Heart right ventricle (tissue), 16 donors: ENCODE results near the gene COASY. TPM values are rescaled to one million over a fixed set of nuclear protein-coding genes. Genes with fewer than 3 reads are reported as not detected.
A peak's percentile ranks its signal among the peaks of the same experiment; 100 is the strongest.

Experiments used
- ATAC-seq, 8 donors: fragments of 200-7000 bp; cut with Tn5 transposase; one replicate each; pipeline ENCODE4 v1.9.1; 2020; ENCODE audit warnings: mild to moderate bottlenecking in 8 of 8, moderate library complexity in 8 of 8, moderate number of reproducible peaks in 1 of 8
- DNase-seq, 2 donors: peaks; one replicate each; pipeline ENCODE4 v3.0.0-alpha.2; 2020
- H3K27ac ChIP-seq, 10 donors: fragments of 200-600 bp; sonication (generic) in 2 of 10; one replicate each; pipeline versions ENCODE4 v1.5.0 to v1.8.0; 2020 to 2022; ENCODE audit warnings: mild to moderate bottlenecking in 3 of 10
- H3K27me3 ChIP-seq, 7 donors: fragments of 200-600 bp; one replicate each; pipeline ENCODE4 v1.8.0; 2021 to 2022; ENCODE audit warnings: mild to moderate bottlenecking in 2 of 7
- H3K36me3 ChIP-seq, 9 donors: fragments of 200-600 bp; sonication (generic) in 1 of 9; one replicate each; pipeline versions ENCODE4 v1.5.0 to v1.8.0; 2020 to 2022; ENCODE audit warnings: mild to moderate bottlenecking in 2 of 9
- H3K4me1 ChIP-seq, 9 donors: fragments of 200-600 bp; sonication (generic) in 1 of 9; one replicate each; pipeline versions ENCODE4 v1.5.0 to v1.8.0; 2020 to 2022; ENCODE audit warnings: mild to moderate bottlenecking in 4 of 9
- H3K4me3 ChIP-seq, 10 donors: fragments of 200-600 bp; sonication (generic) in 2 of 10; one replicate each; pipeline versions ENCODE4 v1.5.0 to v1.8.0; 2020 to 2022; ENCODE audit warnings: mild to moderate bottlenecking in 7 of 10, moderate library complexity in 2 of 10
- H3K9me3 ChIP-seq, 11 donors: fragments of 200-600 bp in 10 of 11; sonication (generic) in 2 of 11; one replicate each; pipeline versions ENCODE4 v1.5.0 to v1.8.0; 2013 to 2022; ENCODE audit warnings: mild to moderate bottlenecking in 2 of 11, control low read depth in 1 of 11, moderate library complexity in 1 of 11
- WGBS, 2 donors: extraction: QIAGEN DNeasy Blood & Tissue Kit; methylation state at CpG; one replicate each; pipeline ENCODE4 v1.1.7; 2013; ENCODE audit warnings: inconsistent platforms in 1 of 2; 5-methylcytosine and 5-hydroxymethylcytosine counted together
- intact Hi-C, 10 donors: fragments of 100-400 bp; cut with DNase I; formaldehyde crosslinking; loops; one replicate each; pipeline versions ENCODE4 v1.11.1 to v1.14.2; 2022
- polyA plus RNA-seq, 2 donors: library from polyadenylated mRNA; stranded (reverse); fragments of 200-250 nt; gene quantifications; one replicate each; pipeline ENCODE4 v1.2.3, GENCODE V29; 2013
- total RNA-seq, 10 donors: library from RNA; stranded (reverse); fragmentation: NEBNext Ultra II Directional in 3 of 10; extraction: Animal tissue kit (Norgen Biotek cat#: 25700) in 3 of 10; gene quantifications; one replicate each; pipeline versions ENCODE4 v1.2.1 to v1.2.4, GENCODE V29; 2021 to 2023
- TF ChIP-seq, protein P1 (sequence below), 9 donors: fragments of 200-600 bp; sonication (generic) in 2 of 9; IDR thresholded peaks; one replicate each; pipeline versions ENCODE4 v1.5.0 to v1.8.0; 2021 to 2022; ENCODE audit warnings: antibody characterized with exemption in 9 of 9, mild to moderate bottlenecking in 5 of 9, moderate library complexity in 1 of 9
- donor health status: Arrhythmogenic right ventricular cardiomyopathy.
- donor health status: ischemic (EF 13 %, LVEDD 7.1; RV severe dilation, severe dysfunction).
- donor health status: healthy with polysubstance abuse.
- donor health status: DM: no; HTN: yes; CAD: no.
- donor health status: DM: no; HTN: no; CAD: no.
- donor health status: ischemic (EF 25% LVEDD 6.9; RV normal size, moderate dysfunction).
- donor health status: ischemic (EF 25% LVEDD 5.7; RV mildly dilated, moderate dysfunction).
- donor health status: healthy.
- donor health status: DM: yes; HTN: yes; CAD: no.
- donor health status: Ischemic cardiomyopathy.
- donor health status: ischemic (EF 35%, LVEDD 5.7; RV mildly dilated, moderate dysfunction).
- donor health status: nonischemic (EF 11% LVEDD 7.7; RV severe dilation, severe dysfunction).
- donor health status: DM: yes; HTN: yes; CAD: no.
- donor health status: PGD.
- donor health status: ischemic (EF 29% LVEDD 5.4; RV normal size, mild dysfunction).
- donor health status: nonischemic (EF 23%, LVEDD 6.1; RV moderate dilation, normal function).

COASY gene
- total and polyA plus RNA-seq, 12 donors: 29.7 to 56.9 (median 34.5) TPM

DNA sequence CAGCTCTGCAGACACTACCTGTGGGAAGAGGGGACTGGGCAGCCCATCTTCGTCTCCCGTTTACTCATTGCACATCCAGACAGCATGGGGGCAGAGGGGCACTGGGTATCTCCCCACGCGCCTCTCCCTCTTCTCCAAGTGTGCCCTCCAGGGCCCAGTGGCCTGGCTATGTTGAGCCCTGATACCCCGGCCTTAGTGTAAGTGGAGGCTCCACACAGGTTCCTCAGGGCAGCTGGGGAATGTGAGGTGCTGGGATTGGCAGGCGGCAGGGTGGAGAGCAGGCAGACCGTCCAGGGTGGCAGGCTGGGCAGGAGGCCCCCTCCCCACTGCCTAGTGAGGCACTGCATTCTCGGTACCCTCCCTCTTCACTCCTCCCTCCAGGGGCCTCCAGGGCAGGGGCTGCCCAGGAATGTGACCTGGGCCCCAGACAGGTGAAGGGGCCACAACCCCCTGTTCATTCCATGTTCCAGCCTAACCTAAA is 39.1 kb upstream of the COASY start:
- H3K4me3 ChIP-seq: no peak overlapping the region
- DNase-seq (no peak), ATAC-seq (no peak)
- TF ChIP-seq, protein P1, sequence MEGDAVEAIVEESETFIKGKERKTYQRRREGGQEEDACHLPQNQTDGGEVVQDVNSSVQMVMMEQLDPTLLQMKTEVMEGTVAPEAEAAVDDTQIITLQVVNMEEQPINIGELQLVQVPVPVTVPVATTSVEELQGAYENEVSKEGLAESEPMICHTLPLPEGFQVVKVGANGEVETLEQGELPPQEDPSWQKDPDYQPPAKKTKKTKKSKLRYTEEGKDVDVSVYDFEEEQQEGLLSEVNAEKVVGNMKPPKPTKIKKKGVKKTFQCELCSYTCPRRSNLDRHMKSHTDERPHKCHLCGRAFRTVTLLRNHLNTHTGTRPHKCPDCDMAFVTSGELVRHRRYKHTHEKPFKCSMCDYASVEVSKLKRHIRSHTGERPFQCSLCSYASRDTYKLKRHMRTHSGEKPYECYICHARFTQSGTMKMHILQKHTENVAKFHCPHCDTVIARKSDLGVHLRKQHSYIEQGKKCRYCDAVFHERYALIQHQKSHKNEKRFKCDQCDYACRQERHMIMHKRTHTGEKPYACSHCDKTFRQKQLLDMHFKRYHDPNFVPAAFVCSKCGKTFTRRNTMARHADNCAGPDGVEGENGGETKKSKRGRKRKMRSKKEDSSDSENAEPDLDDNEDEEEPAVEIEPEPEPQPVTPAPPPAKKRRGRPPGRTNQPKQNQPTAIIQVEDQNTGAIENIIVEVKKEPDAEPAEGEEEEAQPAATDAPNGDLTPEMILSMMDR (IDR thresholded peaks at IDR 0.05): no peak
- intact Hi-C loops: loop anchor here in 5 of 10 donors (5.0 to 10.0 kb wide), 6 partner anchors 96 to 558 kb away; partner anchors contain the start of genes CNP (in 1 of the 5), HCRT (in 1 of the 5), HSPB9 (in 1 of the 5) and KAT2A (in 1 of the 5)
- no peaks in the 10 kb centered on the region for H3K27me3 ChIP-seq
- no peaks in the 10 kb centered on the region for H3K9me3 ChIP-seq
- peaks cover 61 to 94% (median 79%) of the 10 kb centered on the region in 9 donors for H3K4me1 ChIP-seq
- H3K36me3 ChIP-seq: peaks cover 0 to 28% (median 0%) of the 10 kb centered on the region in 9 donors
- peak overlapping the region in 9 of 10 donors; percentile 92 to 98 (median 95) for H3K27ac ChIP-seq
- WGBS, 2 donors: 87 to 89% methylated on average over 8 of the region's 8 CpGs

DNA sequence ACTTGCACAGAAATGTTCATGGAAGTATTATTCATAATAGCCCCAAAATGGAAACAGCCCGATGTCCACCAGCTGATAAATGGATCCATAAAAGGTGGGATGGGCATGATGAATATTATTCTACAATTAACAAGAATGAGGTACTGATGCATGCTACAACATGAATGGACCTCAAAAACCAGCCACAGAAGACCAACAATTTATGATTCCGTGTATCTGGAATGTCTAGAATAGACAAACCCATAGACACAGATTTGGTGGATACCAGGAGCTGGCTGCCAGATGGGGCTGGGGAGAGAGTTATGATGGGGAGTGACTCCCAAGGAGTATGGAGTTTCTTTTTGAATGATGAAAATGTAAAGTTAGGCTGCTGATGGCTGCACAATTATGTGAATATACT is 36.7 kb upstream of the COASY start:
- H3K36me3 ChIP-seq: peaks cover 0 to 28% (median 0%) of the 10 kb centered on the region in 9 donors
- H3K4me3 ChIP-seq: no peak overlapping the region
- peaks cover 37 to 70% (median 58%) of the 10 kb centered on the region in 9 donors for H3K4me1 ChIP-seq
- intact Hi-C loops: loop anchor here in 5 of 10 donors (5.0 to 10.0 kb wide), 6 partner anchors 120 to 560 kb away; partner anchors contain the start of genes CNP (in 1 of the 5), HCRT (in 1 of the 5) and KCNH4 (in 1 of the 5)
- DNase-seq: no peak
- no peaks in the 10 kb centered on the region for H3K9me3 ChIP-seq
- no peaks in the 10 kb centered on the region for H3K27me3 ChIP-seq
- TF ChIP-seq, protein P1 (IDR thresholded peaks at IDR 0.05): no peak
- 86 to 94% methylated on average over 2 of the region's 2 CpGs for whole genome bisulfite sequencing, 2 donors
- no peak for ATAC-seq
- H3K27ac ChIP-seq: peak overlapping the region in 8 of 10 donors; percentile 61 to 97 (median 72)

DNA sequence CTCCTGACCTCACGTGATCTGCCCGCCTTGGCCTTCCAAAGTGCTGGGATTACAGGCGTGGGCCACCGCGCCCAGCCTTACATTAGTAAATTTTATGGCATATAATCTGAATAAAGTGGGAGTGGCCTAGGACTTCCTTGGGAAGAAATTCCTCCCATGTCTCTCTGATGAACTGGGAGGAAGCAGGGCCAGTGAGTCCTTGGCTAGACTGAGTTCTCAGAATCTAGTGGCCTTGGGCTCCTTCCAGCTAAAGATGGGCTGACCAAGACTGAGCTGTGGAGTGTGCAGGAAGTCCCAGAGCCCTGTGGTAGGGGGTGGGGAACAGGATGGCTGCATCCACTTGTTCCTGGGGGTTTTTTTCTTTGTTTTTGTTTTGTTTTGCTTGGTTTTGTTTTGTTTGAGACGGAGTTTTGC is 35.9 kb upstream of the COASY start:
- peak in 1 of 2 donors; percentile 78 for DNase-seq
- H3K4me1 ChIP-seq: peaks cover 29 to 68% (median 50%) of the 10 kb centered on the region in 9 donors
- no peak overlapping the region for H3K4me3 ChIP-seq
- H3K9me3 ChIP-seq: no peaks in the 10 kb centered on the region
- peaks cover 0 to 26% (median 0%) of the 10 kb centered on the region in 9 donors for H3K36me3 ChIP-seq
- peak overlapping the region in 9 of 10 donors; percentile 56 to 97 (median 72) for H3K27ac ChIP-seq
- TF ChIP-seq, protein P1 (IDR thresholded peaks at IDR 0.05): no peak
- 54 to 69% methylated on average over 6 of the region's 6 CpGs for WGBS, 2 donors
- ATAC-seq: peak in 7 of 8 donors; percentile 65 to 87 (median 78)
- H3K27me3 ChIP-seq: no peaks in the 10 kb centered on the region
- intact Hi-C loops: loop anchor here in 5 of 10 donors (2.0 to 10.0 kb wide), 7 partner anchors 121 to 561 kb away; partner anchors contain the start of genes CNP (in 1 of the 5), HCRT (in 1 of the 5) and KCNH4 (in 1 of the 5)

DNA sequence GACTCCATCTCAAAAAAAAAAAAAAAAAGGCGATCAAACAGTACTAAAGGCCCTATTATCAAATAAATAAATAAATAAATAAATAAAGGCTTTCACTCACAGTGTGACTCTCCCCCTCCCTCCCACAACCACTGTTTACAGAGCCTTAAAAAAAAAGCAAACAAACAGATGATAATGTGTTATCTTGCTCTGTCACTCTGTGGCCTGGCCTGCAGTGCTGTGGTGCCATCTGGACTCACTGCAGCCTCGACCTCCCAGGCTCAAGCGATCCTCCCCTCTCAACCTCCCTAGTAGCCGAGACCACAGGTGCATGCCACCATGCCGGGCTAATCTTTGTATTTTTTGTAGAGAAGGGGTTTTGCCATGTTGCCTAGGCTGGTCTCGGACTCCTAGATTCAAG is 34.0 kb upstream of the COASY start:
- ATAC-seq (no peak), DNase-seq (no peak)
- TF ChIP-seq, protein P1 (IDR thresholded peaks at IDR 0.05): no peak
- Histone ChIP-seq H3K4me3 (no peak overlapping the region), H3K36me3 (peaks cover 0 to 7% (median 0%) of the 10 kb centered on the region in 9 donors), H3K27ac (no peak overlapping the region), H3K4me1 (peaks cover 10 to 61% (median 34%) of the 10 kb centered on the region in 9 donors), H3K27me3 (no peaks in the 10 kb centered on the region), H3K9me3 (no peaks in the 10 kb centered on the region)
- intact Hi-C loops: loop anchor here in 5 of 10 donors (2.0 to 10.0 kb wide), 7 partner anchors 123 to 563 kb away; partner anchors contain the start of genes CNP (in 1 of the 5), HCRT (in 1 of the 5) and KCNH4 (in 1 of the 5)
- WGBS, 2 donors: 91 to 95% methylated on average over 6 of the region's 6 CpGs
